GM23338 (cell line): ENCODE data around the gene SMCO3. TPM values are rescaled to one million over a fixed set of nuclear protein-coding genes. Genes with fewer than 3 reads are reported as not detected.

Experiments
- ATAC-seq: fragments of 200-7000 bp; cut with Tn5 transposase; 3 replicates; pipeline ENCODE4 v1.9.1; 2020
- DNase-seq: peaks from one replicate; pipeline ENCODE4 v3.0.0-alpha.2; 2015; ENCODE audit warnings: low spot score
- H2AFZ ChIP-seq: fragments of 200-600 bp; sonication (generic); 2 replicates; pipeline ENCODE4 v1.8.0; 2016; ENCODE audit warnings: antibody characterized with exemption, mild to moderate bottlenecking, moderate library complexity
- H3F3A ChIP-seq: fragments of 200-600 bp; sonication (generic); replicated peaks from 2 replicates; pipeline ENCODE4 v1.8.0; 2017; ENCODE audit warnings: antibody characterized with exemption, mixed run types, low read depth
- H3K27ac ChIP-seq: fragments of 200-600 bp; sonication (generic); 2 replicates; pipeline ENCODE4 v1.6.1; 2016; ENCODE audit warnings: low read depth
- H3K27me3 ChIP-seq: fragments of 200-600 bp; sonication (generic); 2 replicates; pipeline ENCODE4 v1.8.0; 2016; ENCODE audit warnings: mild to moderate bottlenecking, mixed run types, moderate library complexity; ENCODE audit not compliant: insufficient read depth
- H3K36me3 ChIP-seq: fragments of 200-600 bp; sonication (generic); 2 replicates; pipeline ENCODE4 v1.8.0; 2016; ENCODE audit warnings: mild to moderate bottlenecking; ENCODE audit not compliant: insufficient read depth
- H3K4me1 ChIP-seq: fragments of 200-600 bp; sonication (generic); 2 replicates; pipeline ENCODE4 v1.8.0; 2016; ENCODE audit warnings: mild to moderate bottlenecking, moderate library complexity; ENCODE audit not compliant: insufficient read depth
- H3K4me2 ChIP-seq: fragments of 200-600 bp; sonication (generic); 2 replicates; pipeline ENCODE4 v1.7.1; 2017; ENCODE audit warnings: mixed run types
- H3K4me3 ChIP-seq: fragments of 200-600 bp; sonication (generic); 2 replicates; pipeline ENCODE4 v1.6.1; 2016; ENCODE audit warnings: mixed run types
- H3K79me2 ChIP-seq: fragments of 200-600 bp; sonication (generic); replicated peaks from 2 replicates; pipeline ENCODE4 v1.8.0; 2017; ENCODE audit warnings: mild to moderate bottlenecking; ENCODE audit not compliant: insufficient read depth
- H3K9me2 ChIP-seq: fragments of 200-600 bp; sonication (generic); 2 replicates; pipeline ENCODE4 v1.8.0; 2017; ENCODE audit not compliant: insufficient read depth
- H4K20me1 ChIP-seq: fragments of 200-600 bp; sonication (generic); replicated peaks from 2 replicates; pipeline ENCODE4 v1.8.0; 2017; ENCODE audit warnings: mild to moderate bottlenecking; ENCODE audit not compliant: insufficient read depth
- H3K27ac Mint-ChIP-seq: 2 replicates; pipeline ENCODE4 v1.8.0; 2020; ENCODE audit warnings: inconsistent platforms, mild to moderate bottlenecking, moderate library complexity, mixed read lengths
- H3K27me3 Mint-ChIP-seq: 3 replicates; pipeline ENCODE4 v1.8.0; 2022; ENCODE audit warnings: low read depth, mild to moderate bottlenecking, moderate library complexity, mixed read lengths, inconsistent platforms; ENCODE audit not compliant: insufficient read depth, poor library complexity
- H3K36me3 Mint-ChIP-seq: 3 replicates; pipeline ENCODE4 v1.8.0; 2021; ENCODE audit warnings: low read depth, mild to moderate bottlenecking, inconsistent platforms, moderate library complexity, mixed read lengths
- H3K4me1 Mint-ChIP-seq: 3 replicates; pipeline ENCODE4 v1.8.0; 2020; ENCODE audit warnings: mild to moderate bottlenecking, inconsistent platforms, mixed read lengths
- H3K4me3 Mint-ChIP-seq: 3 replicates; pipeline ENCODE4 v1.8.0; 2021; ENCODE audit warnings: moderate library complexity, mild to moderate bottlenecking, inconsistent platforms, mixed read lengths
- H3K9me3 Mint-ChIP-seq: 3 replicates; pipeline ENCODE4 v1.8.0; 2020; ENCODE audit warnings: moderate library complexity, mild to moderate bottlenecking, inconsistent platforms, mixed read lengths
- CREB1 ChIP-seq: fragments of 250-450 bp; sonication (Bioruptor Pico); IDR thresholded peaks from 2 replicates; pipeline ENCODE4 v1.5.0; 2020; ENCODE audit warnings: low read depth, mild to moderate bottlenecking, moderate library complexity
- CTCF ChIP-seq, 2 experiments: fragments of 200-600 bp in 1 of 2; sonication (generic) in 1 of 2; conservative IDR thresholded peaks; 2 replicates each; pipeline versions ENCODE4 v1.5.1 to v1.6.1; 2016 to 2017; ENCODE audit warnings: antibody characterized with exemption in 2 of 2, low read depth in 2 of 2, mild to moderate bottlenecking in 2 of 2, moderate library complexity in 1 of 2
- ETS1 ChIP-seq: IDR thresholded peaks from 2 replicates; pipeline ENCODE4 v1.6.1; 2016; ENCODE audit warnings: antibody characterized with exemption
- EZH2 ChIP-seq: fragments of 200-600 bp; sonication (generic); IDR thresholded peaks from one replicate; pipeline ENCODE4 v1.8.0; 2017; ENCODE audit warnings: antibody characterized with exemption, mild to moderate bottlenecking, low read depth; ENCODE audit not compliant: unreplicated experiment
- EZH2phosphoT487 ChIP-seq: fragments of 200-600 bp; sonication (generic); IDR thresholded peaks from one replicate; pipeline ENCODE4 v1.8.1; 2018; ENCODE audit warnings: antibody characterized with exemption; ENCODE audit not compliant: unreplicated experiment
- JUNB ChIP-seq: IDR thresholded peaks from one replicate; pipeline ENCODE4 v1.6.1; 2016; ENCODE audit warnings: antibody characterized with exemption; ENCODE audit not compliant: unreplicated experiment
- NANOG ChIP-seq: IDR thresholded peaks from 2 replicates; pipeline ENCODE4 v1.6.1; 2016; ENCODE audit warnings: antibody characterized with exemption, borderline replicate concordance
- POLR2AphosphoS5 ChIP-seq: IDR thresholded peaks from 2 replicates; pipeline ENCODE4 v1.6.1; 2016; ENCODE audit warnings: antibody characterized with exemption, low read depth
- REST ChIP-seq: IDR thresholded peaks from one replicate; pipeline ENCODE4 v1.6.1; 2018; ENCODE audit warnings: antibody characterized with exemption; ENCODE audit not compliant: unreplicated experiment
- STAT1 ChIP-seq: IDR thresholded peaks from one replicate; pipeline ENCODE4 v1.6.1; 2016; ENCODE audit warnings: antibody characterized with exemption; ENCODE audit not compliant: unreplicated experiment
- ZNF331 ChIP-seq: fragments of 250-450 bp; sonication (Bioruptor Pico); IDR thresholded peaks from 2 replicates; pipeline ENCODE4 v1.5.0; 2020; ENCODE audit warnings: low read depth, mild to moderate bottlenecking, moderate library complexity
- polyA plus RNA-seq: library from polyadenylated mRNA; unstranded; fragments of >200 nt; fragmentation: Nextera tagmentation; extraction: Ambion mirVana; gene quantifications from 2 replicates; pipeline ENCODE4 v1.2.1, GENCODE V29; 2016
- total RNA-seq: library from RNA; depleted of rRNA; stranded (reverse); fragments of >200 nt; shearing (Covaris generic); gene quantifications from 2 replicates; pipeline ENCODE4 v1.2.3, GENCODE V29; 2014

The SMCO3 gene
- total and polyA plus RNA-seq, 2 experiments from 2014 or later = 0.13 TPM; not detected in 1

- peak; percentile 0; the same call in 1 of the 3 replicates for ATAC-seq
- no peaks in the 10 kb centered on the region for H3K9me2 ChIP-seq
- H3K9me3 Mint-ChIP-seq = peaks cover 32% of the 10 kb centered on the region
- H3K4me3 Mint-ChIP-seq = peak overlapping the region; percentile 98
- peaks cover 32% of the 10 kb centered on the region for H3K27me3 Mint-ChIP-seq
- no peaks in the 10 kb centered on the region for H3K27me3 ChIP-seq
- H3F3A ChIP-seq = 0 out of 2 replicates have a peak, but pooled peaks cover 5% of the 10 kb centered on the region
- H3K4me3 ChIP-seq = peak overlapping the region; percentile 82
- H3K36me3 ChIP-seq = no peaks in the 10 kb centered on the region
- peaks cover 23% of the 10 kb centered on the region for H3K4me1 Mint-ChIP-seq
- H3K36me3 Mint-ChIP-seq = peaks cover 54% of the 10 kb centered on the region
- no peak for TF ChIP-seq EZH2
- no peak; the same call in 1 of the 2 replicates for TF ChIP-seq POLR2AphosphoS5
- no peak for TF ChIP-seq REST
- TF ChIP-seq NANOG = no peak
- no peak for TF ChIP-seq EZH2phosphoT487
- peaks cover 6% of the 10 kb centered on the region for H3K4me1 ChIP-seq
- peak overlapping the region; percentile 93 for H3K27ac ChIP-seq
- H3K79me2 ChIP-seq = peaks cover 50% of the 10 kb centered on the region
- H3K4me2 ChIP-seq = peak overlapping the region; percentile 72
- no peak overlapping the region for H2AFZ ChIP-seq
- H3K27ac Mint-ChIP-seq = peak overlapping the region; percentile 100
- H4K20me1 ChIP-seq = no peaks in the 10 kb centered on the region; the same call in 1 of the 2 replicates
- DNase-seq = peak; percentile 59
These were observed 45.1 kb downstream of the SMCO3 start for GRCh38 chr12:14768823-14769405.

GRCh38 chr12:14767617-14768016, 46.4 kb downstream of the SMCO3 start:
- Histone ChIP-seq H3K4me3 (peak overlapping the region; percentile 82), H2AFZ (no peak overlapping the region), H3K4me2 (peak overlapping the region; percentile 72), H3K4me1 (peaks cover 6% of the 10 kb centered on the region), H3K79me2 (peaks cover 50% of the 10 kb centered on the region), H3K36me3 (no peaks in the 10 kb centered on the region), H3K27me3 (no peaks in the 10 kb centered on the region), H3K9me2 (no peaks in the 10 kb centered on the region), H3F3A (0 out of 2 replicates have a peak, but pooled peaks cover 5% of the 10 kb centered on the region), H4K20me1 (no peaks in the 10 kb centered on the region; the same call in 1 of the 2 replicates), H3K27ac (0 out of 2 replicates have a peak overlapping the region, but pooled peaks have one; percentile 52)
- Mint-ChIP-seq H3K4me3 (peak overlapping the region; percentile 98; the same call in 2 of the 3 replicates), H3K36me3 (peaks cover 54% of the 10 kb centered on the region), H3K4me1 (peaks cover 19% of the 10 kb centered on the region), H3K27ac (no peak overlapping the region; the same call in 1 of the 2 replicates), H3K27me3 (peaks cover 29% of the 10 kb centered on the region), H3K9me3 (peaks cover 32% of the 10 kb centered on the region)
- ATAC-seq = no peak
- DNase-seq = no peak
- TF ChIP-seq REST (no peak), STAT1 (no peak), CREB1 (CRISPR knock-in tag) (no peak), EZH2phosphoT487 (no peak), JUNB (no peak), ETS1 (no peak), CTCF (conservative IDR thresholded peaks at IDR 0.05; ENCODE audit: low read depth in 2 of 2) (no peak), POLR2AphosphoS5 (no peak), NANOG (no peak), ZNF331 (CRISPR knock-in tag) (no peak)
